Measurements from ENCODE around the gene UVRAG.
"Not testable (repeated sequence)": the region's sequence is repeated elsewhere in the genome, so short reads cannot be mapped to it uniquely, and the experiment has no call there.

The UVRAG gene

GRCh38 chr11:76035020-76035419 lies 220.0 kb downstream of the UVRAG start:
- DNase-seq: no peak

- DNase-seq: no peak
These were observed 223.6 kb downstream of the UVRAG start for GRCh38 chr11:76038608-76039007.

- no peak for DNase-seq
These were observed 226.2 kb downstream of the UVRAG start for GRCh38 chr11:76041208-76041607.

- DNase-seq: no peak
These were observed 229.8 kb downstream of the UVRAG start for GRCh38 chr11:76044750-76045320.

- DNase-seq: no peak
These were observed 232.2 kb downstream of the UVRAG start for GRCh38 chr11:76047231-76047630.

- DNase-seq: no peak
These were observed 232.8 kb downstream of the UVRAG start for GRCh38 chr11:76047766-76048165.

GRCh38 chr11:76048763-76049162 lies 233.8 kb downstream of the UVRAG start:
- no peak for DNase-seq

GRCh38 chr11:76049511-76049910 lies 234.5 kb downstream of the UVRAG start:
- no peak for DNase-seq

GRCh38 chr11:76051937-76052336 lies 236.9 kb downstream of the UVRAG start:
- DNase-seq: no peak

- DNase-seq: no peak
These were observed 239.3 kb downstream of the UVRAG start for GRCh38 chr11:76054330-76054729.

- DNase-seq: no peak
These were observed 241.9 kb downstream of the UVRAG start for GRCh38 chr11:76056876-76057275.

GRCh38 chr11:76060475-76061036 lies 245.5 kb downstream of the UVRAG start:
- not testable (repeated sequence) for DNase-seq

GRCh38 chr11:76062733-76063132 lies 247.7 kb downstream of the UVRAG start:
- no peak for DNase-seq

GRCh38 chr11:76064192-76064591 lies 249.2 kb downstream of the UVRAG start:
- DNase-seq: no peak

GRCh38 chr11:76067099-76067498 lies 252.1 kb downstream of the UVRAG start:
- DNase-seq: no peak

GRCh38 chr11:76069001-76069400 lies 254.0 kb downstream of the UVRAG start:
- DNase-seq: no peak

- no peak for DNase-seq
These were observed 256.1 kb downstream of the UVRAG start for GRCh38 chr11:76071090-76071489.

- DNase-seq: no peak
These were observed 258.7 kb downstream of the UVRAG start for GRCh38 chr11:76073724-76074123.

- no peak for DNase-seq
These were observed 259.4 kb downstream of the UVRAG start for GRCh38 chr11:76074148-76075095.

- DNase-seq: no peak
These were observed 260.7 kb downstream of the UVRAG start for GRCh38 chr11:76075716-76076115.

GRCh38 chr11:76076253-76076652 lies 261.2 kb downstream of the UVRAG start:
- DNase-seq: not testable (repeated sequence)

GRCh38 chr11:76076749-76077148 lies 261.7 kb downstream of the UVRAG start:
- no peak for DNase-seq

GRCh38 chr11:76077575-76078150 lies 262.7 kb downstream of the UVRAG start:
- DNase-seq: no peak

- not testable (repeated sequence) for DNase-seq
These were observed 266.1 kb downstream of the UVRAG start for GRCh38 chr11:76081084-76081483.

Data from NCI-H1417 treated with DMSO at 0.1 percent for 48 hours (cell line).